Activated naive CD8-positive, alpha-beta T cell (primary cell): ENCODE results near the gene GPR27.

Experiments
- H3K27ac Mint-ChIP-seq: one replicate; pipeline ENCODE4 v1.8.0; 2021; ENCODE audit warnings: mixed read lengths
- H3K27me3 Mint-ChIP-seq: one replicate; pipeline ENCODE4 v1.8.0; 2021; ENCODE audit warnings: mixed read lengths
- H3K36me3 Mint-ChIP-seq: one replicate; pipeline ENCODE4 v1.8.0; 2021; ENCODE audit warnings: mixed read lengths
- H3K4me1 Mint-ChIP-seq: one replicate; pipeline ENCODE4 v1.8.0; 2021; ENCODE audit warnings: low read depth, mixed read lengths
- H3K4me3 Mint-ChIP-seq: one replicate; pipeline ENCODE4 v1.8.0; 2021; ENCODE audit warnings: mild to moderate bottlenecking, mixed read lengths
- H3K9me3 Mint-ChIP-seq: one replicate; pipeline ENCODE4 v1.8.0; 2021; ENCODE audit warnings: low read depth, mixed read lengths

The GPR27 gene

DNA sequence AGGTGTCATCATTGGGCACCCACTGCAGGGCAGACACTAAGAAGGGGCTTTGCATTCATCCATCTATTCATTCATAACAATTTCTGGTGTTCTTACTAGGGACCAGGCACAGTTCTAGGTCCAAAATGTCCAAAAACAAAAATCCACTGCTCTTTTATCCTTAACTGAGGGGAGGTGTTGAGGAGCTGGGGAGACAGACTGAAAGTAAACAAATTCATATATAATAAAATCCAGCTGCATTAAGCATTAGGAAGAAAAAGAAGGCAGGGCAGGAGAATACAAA, 29.5 kb upstream of the GPR27 start:
- peaks cover 71% of the 10 kb centered on the region for H3K4me1 Mint-ChIP-seq

DNA sequence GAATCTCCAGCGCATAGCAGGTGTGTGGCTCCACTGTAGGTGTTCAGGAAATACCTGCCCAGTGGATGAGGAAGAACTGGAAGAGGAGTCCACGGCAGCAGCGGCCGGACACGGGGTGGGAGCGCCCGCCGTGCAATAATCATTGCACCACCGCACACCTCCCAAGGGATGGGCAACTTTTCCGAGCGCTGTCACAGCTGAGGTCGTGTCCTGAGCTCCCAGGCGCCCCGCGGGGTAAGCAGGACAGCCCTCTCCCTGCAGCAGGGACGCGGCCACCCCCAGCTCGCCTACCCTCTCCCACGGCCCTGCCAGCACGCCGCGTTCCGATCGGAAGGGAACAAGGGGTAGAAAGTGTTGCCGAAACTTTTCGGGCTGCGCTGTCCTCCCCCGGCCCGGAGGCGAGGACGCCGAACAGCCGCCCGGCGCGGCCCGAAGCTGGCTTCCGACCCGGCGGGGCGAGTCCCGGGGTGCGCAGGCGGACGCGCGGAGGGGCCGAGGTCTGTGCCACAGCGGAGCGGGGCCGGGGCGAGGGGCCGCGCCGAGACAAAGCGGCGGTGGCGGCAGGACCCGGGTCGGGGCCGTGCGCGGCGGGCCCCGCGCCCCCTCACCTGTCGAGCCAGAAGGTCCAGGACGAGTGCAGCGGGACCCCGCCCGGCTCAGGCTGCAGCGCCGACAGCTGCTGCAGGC, 28.9 kb upstream of the GPR27 start:
- Mint-ChIP-seq H3K4me1 (peaks cover 69% of the 10 kb centered on the region), H3K9me3 (no peaks in the 10 kb centered on the region), H3K36me3 (no peaks in the 10 kb centered on the region), H3K27ac (peak overlapping the region; percentile 100), H3K4me3 (peak overlapping the region; percentile 97), H3K27me3 (no peaks in the 10 kb centered on the region)

More for the DNA sequence above, 29.5 kb upstream of the GPR27 start:
- Mint-ChIP-seq H3K27me3 (no peaks in the 10 kb centered on the region), H3K27ac (peak overlapping the region; percentile 100), H3K9me3 (no peaks in the 10 kb centered on the region), H3K4me3 (peak overlapping the region; percentile 97), H3K36me3 (peaks cover 1% of the 10 kb centered on the region)

DNA sequence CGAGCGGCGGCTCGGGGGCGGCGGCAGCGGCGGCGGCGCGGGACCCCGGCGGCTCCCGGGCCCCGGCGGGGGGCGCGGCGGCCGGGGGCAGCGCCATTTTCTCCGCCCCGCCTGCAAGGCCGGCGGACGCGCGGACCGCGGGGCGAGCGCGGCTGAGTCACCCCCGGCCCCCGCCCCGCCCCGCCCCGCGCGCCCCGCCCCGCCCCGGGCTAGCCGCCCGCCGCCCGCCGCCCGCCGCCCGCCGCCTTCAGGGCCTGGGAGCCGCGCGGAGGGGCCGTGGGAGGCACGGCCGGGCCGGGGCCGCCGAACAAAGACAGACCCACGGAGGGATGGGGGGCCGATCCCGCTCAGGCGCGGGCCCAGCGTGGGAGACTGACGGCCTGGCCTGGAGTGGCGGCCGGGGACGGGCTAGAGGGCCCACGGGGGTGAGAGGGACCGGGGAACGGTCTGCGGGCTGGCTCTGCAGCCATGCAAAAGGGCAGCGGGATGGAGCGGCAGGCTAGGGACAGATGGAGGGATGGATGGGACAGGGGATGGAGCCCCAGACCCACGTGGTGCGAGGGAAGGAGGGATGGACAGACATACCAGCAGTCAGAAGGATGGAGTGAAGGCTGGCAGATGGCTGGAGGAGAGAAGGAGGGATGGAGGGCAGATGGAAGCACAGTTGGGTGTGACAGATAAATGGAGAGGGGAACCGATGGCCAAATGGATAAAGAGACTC, 28.2 kb upstream of the GPR27 start, which contains the start of gene EIF4E3:
Gene EIF4E3, minus strand, starts transcription at position 132 of the 721 bp plus-strand sequence. Its CDS starts 35 bp downstream, at position 97.
- Mint-ChIP-seq H3K27me3 (no peaks in the 10 kb centered on the region), H3K4me3 (peak within 1 kb of the TSS; percentile 97), H3K36me3 (no peaks in the 10 kb centered on the region), H3K27ac (peak within 1 kb of the TSS; percentile 100), H3K9me3 (no peaks in the 10 kb centered on the region), H3K4me1 (peaks cover 70% of the 10 kb centered on the region)

DNA sequence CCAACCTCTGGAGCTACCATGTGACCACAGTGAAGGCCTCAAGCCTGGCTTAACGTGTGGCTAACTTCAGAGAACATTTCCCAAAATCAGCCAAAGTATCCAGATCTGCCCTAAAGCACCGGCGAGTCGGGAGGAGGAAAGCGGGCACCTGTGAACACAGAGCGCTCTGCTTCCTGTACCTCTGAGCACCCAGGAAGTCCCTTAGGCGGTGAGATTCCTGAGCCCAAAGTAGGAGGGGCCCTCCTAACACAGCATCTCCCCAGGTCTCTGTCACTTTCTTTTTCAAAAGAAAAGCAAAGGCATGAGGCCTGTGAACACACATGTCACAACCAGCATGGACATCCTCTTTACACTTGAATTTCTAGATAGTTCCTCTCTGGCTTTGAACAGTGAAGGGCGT, 27.5 kb upstream of the GPR27 start:
- Mint-ChIP-seq H3K4me1 (peaks cover 70% of the 10 kb centered on the region), H3K36me3 (no peaks in the 10 kb centered on the region)

DNA sequence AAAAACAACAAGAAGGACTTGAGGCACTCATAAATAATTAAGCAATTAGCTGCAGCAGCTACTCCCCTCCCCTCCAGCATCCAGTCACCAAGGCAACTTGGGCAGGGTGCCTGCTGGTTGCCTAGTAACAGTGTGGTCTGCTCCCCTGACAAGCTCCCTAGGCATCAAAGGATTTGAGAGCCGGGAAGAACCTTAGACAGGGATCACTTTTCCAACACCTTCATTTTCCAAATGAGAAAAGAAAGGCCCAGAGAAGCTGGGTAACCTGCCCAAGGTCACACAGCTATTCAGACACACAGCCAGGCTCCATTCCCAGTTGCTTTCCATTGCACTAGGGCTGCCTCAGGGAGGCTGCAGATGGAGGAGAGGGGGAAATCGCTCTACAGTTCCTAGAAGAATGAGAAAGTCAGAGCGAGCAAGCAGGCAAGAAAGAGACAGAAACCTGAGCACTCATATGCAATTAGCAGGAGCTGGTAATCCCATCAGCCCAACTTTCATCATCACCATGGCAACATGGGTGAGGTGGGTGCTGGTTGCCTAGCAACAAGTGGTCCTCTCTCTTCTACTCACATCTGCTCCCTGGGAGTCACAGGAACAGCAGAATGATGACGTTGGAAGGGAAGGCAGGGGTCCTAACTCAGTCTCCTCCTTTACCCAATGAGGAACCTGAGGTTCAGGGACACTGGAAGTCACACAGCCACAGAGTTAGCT, 24.9 kb upstream of the GPR27 start:
- H3K27ac Mint-ChIP-seq: no peak overlapping the region
- peaks cover 46% of the 10 kb centered on the region for H3K4me1 Mint-ChIP-seq
- H3K27me3 Mint-ChIP-seq: no peaks in the 10 kb centered on the region
- H3K4me3 Mint-ChIP-seq: no peak overlapping the region
- H3K36me3 Mint-ChIP-seq: peaks cover 2% of the 10 kb centered on the region
- no peaks in the 10 kb centered on the region for H3K9me3 Mint-ChIP-seq

More for the DNA sequence above, 27.5 kb upstream of the GPR27 start:
- peak overlapping the region; percentile 98 for H3K27ac Mint-ChIP-seq
- H3K27me3 Mint-ChIP-seq: no peaks in the 10 kb centered on the region
- no peaks in the 10 kb centered on the region for H3K9me3 Mint-ChIP-seq
- H3K4me3 Mint-ChIP-seq: peak overlapping the region; percentile 95

DNA sequence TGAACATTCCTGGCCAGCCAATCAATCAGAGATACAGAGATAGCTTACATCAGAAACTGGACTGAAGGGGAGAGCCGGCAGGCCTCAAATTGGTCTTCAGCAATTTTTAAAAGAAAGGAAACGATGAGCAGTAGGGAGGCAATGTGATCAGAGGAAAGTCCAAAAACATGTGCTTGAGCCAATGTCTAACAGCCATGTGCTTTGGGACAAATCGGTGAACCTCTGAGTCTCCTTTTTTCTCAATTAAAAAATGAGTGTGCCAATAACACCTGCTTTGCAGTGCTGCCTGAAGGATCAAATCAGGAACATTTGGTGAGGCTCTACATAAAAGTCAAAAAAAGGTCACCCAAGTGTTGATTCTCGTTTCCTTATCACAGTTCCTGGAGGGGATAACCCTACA, 21.0 kb upstream of the GPR27 start:
- Mint-ChIP-seq H3K4me1 (peaks cover 26% of the 10 kb centered on the region), H3K27ac (no peak overlapping the region), H3K36me3 (peaks cover 4% of the 10 kb centered on the region), H3K27me3 (peaks cover 4% of the 10 kb centered on the region), H3K9me3 (peaks cover 8% of the 10 kb centered on the region), H3K4me3 (no peak overlapping the region)

DNA sequence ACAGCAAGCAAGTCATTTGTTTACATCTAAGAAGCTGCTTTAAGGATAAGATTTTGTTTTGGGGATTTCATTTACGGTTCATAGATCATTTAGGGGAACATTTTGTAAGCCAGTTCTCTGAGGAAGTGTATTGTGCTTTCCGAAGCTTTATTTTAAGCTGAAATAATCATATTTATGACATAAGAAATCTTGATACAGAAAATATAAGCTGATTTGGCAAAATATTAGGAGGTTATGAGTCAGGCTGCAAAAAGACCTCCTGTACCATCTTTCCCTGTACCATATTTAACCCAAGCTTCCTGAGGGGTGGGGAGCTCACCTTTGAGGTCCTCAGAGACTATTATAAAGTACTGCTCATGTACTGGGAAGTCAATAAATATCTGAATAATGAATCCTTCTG, 20.3 kb upstream of the GPR27 start:
- peaks cover 4% of the 10 kb centered on the region for H3K36me3 Mint-ChIP-seq
- H3K9me3 Mint-ChIP-seq: peaks cover 10% of the 10 kb centered on the region
- H3K4me1 Mint-ChIP-seq: peaks cover 24% of the 10 kb centered on the region
- H3K27me3 Mint-ChIP-seq: peaks cover 4% of the 10 kb centered on the region
- no peak overlapping the region for H3K27ac Mint-ChIP-seq
- no peak overlapping the region for H3K4me3 Mint-ChIP-seq

DNA sequence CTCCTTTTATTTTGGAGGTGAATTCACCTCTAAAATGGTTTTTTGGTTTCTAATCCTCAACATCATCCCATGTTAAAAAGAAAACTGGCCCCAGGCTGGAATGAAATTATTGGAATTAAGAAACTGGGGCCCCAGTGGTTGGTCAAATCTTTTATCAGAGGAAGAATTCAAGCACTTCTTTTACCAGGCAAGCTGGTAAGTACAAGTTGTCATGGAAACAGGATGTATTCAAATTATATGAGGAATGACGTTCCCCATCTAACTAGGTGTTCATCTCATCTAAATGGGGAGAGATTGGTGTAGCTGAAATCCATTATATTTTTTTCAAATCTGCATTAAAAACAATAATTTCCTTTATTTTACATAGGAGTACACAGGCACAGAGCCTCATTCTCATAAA, 18.8 kb upstream of the GPR27 start:
- Mint-ChIP-seq H3K36me3 (peaks cover 4% of the 10 kb centered on the region), H3K4me3 (no peak overlapping the region), H3K9me3 (peaks cover 10% of the 10 kb centered on the region), H3K27me3 (peaks cover 4% of the 10 kb centered on the region), H3K4me1 (peaks cover 13% of the 10 kb centered on the region), H3K27ac (no peak overlapping the region)

DNA sequence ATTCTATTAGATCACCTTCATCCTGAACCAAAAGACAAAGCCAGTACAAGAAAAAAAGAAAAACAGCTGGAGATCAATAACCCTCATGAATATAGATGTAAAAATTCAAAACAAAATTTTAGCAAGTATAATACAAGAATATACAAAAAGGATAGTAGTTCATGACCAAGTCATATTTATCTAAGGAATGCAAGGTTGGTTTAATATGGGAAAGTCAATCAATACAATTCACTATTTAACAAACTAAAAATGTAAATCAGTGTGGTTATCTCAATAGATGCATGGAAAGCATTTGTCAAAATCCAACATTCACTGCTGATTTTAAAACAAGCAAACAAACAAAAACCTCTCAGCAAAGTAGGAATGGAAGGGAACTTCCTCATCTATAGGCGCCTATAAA, 11.0 kb upstream of the GPR27 start:
- Mint-ChIP-seq H3K27ac (no peak overlapping the region), H3K27me3 (no peaks in the 10 kb centered on the region), H3K36me3 (peaks cover 16% of the 10 kb centered on the region), H3K9me3 (peaks cover 40% of the 10 kb centered on the region), H3K4me3 (no peak overlapping the region), H3K4me1 (no peaks in the 10 kb centered on the region)

DNA sequence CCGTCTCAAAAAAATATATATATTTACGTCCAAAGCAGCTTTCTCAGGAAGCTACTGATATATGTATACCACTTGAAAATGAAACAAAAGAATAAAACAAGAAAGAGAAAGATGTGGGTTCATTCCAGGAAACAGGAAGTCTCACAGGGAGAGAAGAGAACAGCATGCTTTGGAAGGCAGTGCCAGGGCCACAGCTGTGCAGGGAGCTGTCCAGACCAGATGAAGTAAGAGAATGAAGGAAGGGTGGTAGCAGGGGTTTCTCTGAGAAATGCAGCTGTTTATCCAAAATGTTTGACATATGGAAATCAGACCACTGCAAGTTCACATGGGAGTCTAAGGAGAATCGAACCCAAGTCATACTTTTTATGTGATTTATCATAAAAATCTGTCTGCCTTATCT, 8.9 kb upstream of the GPR27 start:
- Mint-ChIP-seq H3K4me3 (no peak overlapping the region), H3K36me3 (peaks cover 16% of the 10 kb centered on the region), H3K27me3 (peaks cover 4% of the 10 kb centered on the region), H3K27ac (no peak overlapping the region), H3K9me3 (peaks cover 38% of the 10 kb centered on the region), H3K4me1 (no peaks in the 10 kb centered on the region)

DNA sequence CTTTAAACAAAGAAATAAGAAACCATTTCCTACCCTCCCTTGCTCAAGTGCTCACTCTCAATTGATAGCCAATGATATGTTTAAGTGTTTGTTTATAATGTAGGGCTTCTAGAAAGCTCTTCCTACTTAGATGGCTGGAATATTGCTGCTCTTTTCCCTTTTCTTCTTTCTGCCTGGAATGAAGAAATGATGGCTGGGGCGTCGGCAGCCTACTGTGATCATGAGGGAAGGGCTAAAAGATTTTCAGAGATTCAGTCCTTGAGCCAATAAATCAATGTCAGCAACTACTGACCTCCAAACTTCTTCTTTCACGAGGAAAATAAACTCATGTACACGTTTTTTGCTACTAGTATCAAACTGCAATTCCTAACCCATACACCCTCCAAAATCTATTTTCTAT, 2.1 kb upstream of the GPR27 start:
- Mint-ChIP-seq H3K36me3 (no peaks in the 10 kb centered on the region), H3K27me3 (peaks cover 29% of the 10 kb centered on the region), H3K4me3 (no peak overlapping the region), H3K27ac (no peak overlapping the region), H3K4me1 (peaks cover 7% of the 10 kb centered on the region), H3K9me3 (no peaks in the 10 kb centered on the region)

DNA sequence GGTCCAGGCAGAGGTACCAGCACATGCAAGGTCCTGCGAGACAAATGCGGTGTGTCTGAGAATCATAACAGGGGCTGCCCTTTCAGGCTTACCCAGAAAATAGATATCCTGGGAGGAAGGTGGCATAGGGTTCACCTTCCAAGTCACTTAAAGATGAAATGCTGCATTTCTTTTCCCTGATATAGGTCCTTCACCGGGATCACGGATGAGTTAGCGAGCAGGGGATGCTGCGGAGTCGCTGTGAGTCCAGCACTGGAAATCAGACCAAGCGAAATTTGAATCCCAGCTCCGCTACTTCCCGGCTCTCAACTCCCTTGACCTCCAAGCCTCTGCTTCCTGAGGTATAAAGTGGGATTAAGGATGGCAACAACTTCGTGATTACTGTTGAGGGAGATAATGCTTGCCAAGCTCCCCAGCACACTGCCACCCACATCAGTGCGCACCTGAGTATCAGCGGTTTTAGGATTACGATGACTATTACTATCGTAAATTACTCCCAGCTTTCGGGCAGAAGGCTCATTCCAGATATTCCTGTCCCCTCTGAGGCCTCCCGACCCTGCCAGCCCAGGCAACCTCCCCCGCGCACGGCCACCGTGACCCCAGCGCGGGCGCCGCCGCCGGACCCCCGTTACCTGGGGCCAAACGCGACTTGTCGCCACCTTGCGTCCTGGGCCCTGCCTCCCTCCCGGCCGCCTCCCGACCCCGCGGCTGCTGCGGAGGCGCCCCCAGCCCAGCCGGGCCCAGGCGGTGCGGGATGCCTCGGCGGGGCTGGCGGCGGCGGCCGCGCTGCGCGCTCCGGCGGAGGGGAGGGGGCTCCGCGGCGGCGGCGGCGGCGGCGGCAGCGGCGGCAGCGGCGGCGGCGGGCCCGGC, 589 bp upstream of the GPR27 start:
- Mint-ChIP-seq H3K27ac (no peak overlapping the region), H3K36me3 (no peaks in the 10 kb centered on the region), H3K27me3 (peaks cover 29% of the 10 kb centered on the region), H3K4me3 (peak overlapping the region; percentile 78), H3K9me3 (no peaks in the 10 kb centered on the region), H3K4me1 (peaks cover 7% of the 10 kb centered on the region)

DNA sequence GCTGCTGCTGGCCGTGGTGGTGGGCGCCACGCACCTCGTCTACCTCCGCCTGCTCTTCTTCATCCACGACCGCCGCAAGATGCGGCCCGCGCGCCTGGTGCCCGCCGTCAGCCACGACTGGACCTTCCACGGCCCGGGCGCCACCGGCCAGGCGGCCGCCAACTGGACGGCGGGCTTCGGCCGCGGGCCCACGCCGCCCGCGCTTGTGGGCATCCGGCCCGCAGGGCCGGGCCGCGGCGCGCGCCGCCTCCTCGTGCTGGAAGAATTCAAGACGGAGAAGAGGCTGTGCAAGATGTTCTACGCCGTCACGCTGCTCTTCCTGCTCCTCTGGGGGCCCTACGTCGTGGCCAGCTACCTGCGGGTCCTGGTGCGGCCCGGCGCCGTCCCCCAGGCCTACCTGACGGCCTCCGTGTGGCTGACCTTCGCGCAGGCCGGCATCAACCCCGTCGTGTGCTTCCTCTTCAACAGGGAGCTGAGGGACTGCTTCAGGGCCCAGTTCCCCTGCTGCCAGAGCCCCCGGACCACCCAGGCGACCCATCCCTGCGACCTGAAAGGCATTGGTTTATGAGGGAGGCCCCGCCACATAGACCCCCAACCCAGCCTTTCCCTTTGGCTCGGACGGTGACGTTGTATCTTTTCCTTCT, 1.1 kb downstream of the GPR27 start:
- Mint-ChIP-seq H3K4me3 (peak overlapping the region; percentile 81), H3K9me3 (no peaks in the 10 kb centered on the region), H3K27me3 (peaks cover 26% of the 10 kb centered on the region), H3K36me3 (no peaks in the 10 kb centered on the region), H3K27ac (no peak overlapping the region), H3K4me1 (peaks cover 7% of the 10 kb centered on the region)

DNA sequence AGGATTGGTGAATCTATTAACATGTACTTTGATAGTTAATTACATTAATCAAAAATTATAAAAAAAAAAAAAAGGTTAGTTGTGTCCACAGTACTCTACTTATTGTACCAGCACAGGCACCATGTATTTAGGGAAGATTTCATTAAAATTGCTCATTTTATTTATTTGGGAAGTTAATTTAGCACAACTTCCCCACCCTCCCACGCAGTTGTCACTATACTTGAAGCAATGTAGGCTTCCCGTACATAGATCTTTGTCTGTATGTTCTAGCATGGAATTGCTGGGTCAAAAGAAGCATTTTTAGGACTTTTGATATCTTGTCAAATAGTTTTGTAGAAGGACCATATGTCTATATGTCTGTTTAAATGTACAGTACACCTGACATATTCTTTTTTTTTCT, 4.4 kb downstream of the GPR27 start:
- H3K36me3 Mint-ChIP-seq: no peaks in the 10 kb centered on the region

More for the DNA sequence above, 4.4 kb downstream of the GPR27 start:
- peaks cover 3% of the 10 kb centered on the region for H3K4me1 Mint-ChIP-seq
- H3K27me3 Mint-ChIP-seq: peaks cover 9% of the 10 kb centered on the region
- H3K4me3 Mint-ChIP-seq: no peak overlapping the region
- H3K27ac Mint-ChIP-seq: no peak overlapping the region
- H3K9me3 Mint-ChIP-seq: no peaks in the 10 kb centered on the region
